ENCODE data around the gene SPOCD1. TPM values are rescaled to one million over a fixed set of nuclear protein-coding genes. Genes with fewer than 3 reads are reported as not detected.

SPOCD1 gene
- total and polyA plus RNA-seq, 2 experiments from 2014 or later = 0.73 to 1.3 TPM

DNA sequence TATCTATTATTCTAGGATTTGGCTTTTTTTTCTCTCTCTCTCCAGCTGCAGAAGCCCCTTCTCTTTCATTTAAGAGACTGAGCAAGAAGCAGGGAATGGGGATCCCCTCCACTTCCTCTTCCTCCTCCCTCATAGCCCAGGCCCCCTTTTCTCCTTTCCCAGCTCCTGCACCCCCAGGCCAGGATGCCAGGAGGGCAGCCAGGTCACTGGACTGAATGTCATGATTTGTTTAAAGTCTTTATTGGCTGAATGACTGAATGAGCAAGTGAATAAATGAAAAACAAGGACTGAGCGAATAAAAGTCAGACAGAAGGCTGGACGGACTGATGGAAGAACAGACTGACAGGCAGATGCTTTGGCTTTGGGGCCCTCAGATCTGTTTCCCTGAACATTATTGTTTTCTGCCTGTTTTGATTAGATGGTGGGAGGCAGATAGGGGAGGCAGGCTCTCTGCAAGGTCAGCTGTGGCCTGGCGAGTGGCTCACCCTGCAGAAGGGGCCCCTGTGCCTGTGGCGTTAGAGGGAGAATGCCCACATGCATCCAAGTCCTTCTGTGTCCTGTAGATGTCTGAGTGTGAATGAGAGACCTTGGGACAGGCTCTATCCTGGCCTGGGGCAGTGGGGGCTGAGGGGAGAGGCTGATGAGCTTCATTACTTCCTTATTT lies 31.3 kb downstream of the SPOCD1 start:
- no peak overlapping the region for H3K4me2 ChIP-seq
- no peaks in the 10 kb centered on the region for H3K36me3 Mint-ChIP-seq (ENCODE audit: low read depth)
- no peak overlapping the region for H3K4me3 ChIP-seq
- no peaks in the 10 kb centered on the region for H3K9me2 ChIP-seq (ENCODE audit: insufficient read depth)
- no peaks in the 10 kb centered on the region for H4K20me1 ChIP-seq (replicated peaks; ENCODE audit: insufficient read depth)
- no peak overlapping the region for H3K27ac ChIP-seq (ENCODE audit: low read depth)
- no peaks in the 10 kb centered on the region for H3K9me3 Mint-ChIP-seq
- H3K4me1 Mint-ChIP-seq = peaks cover 41% of the 10 kb centered on the region
- H3K27ac Mint-ChIP-seq = no peak overlapping the region
- H2AFZ ChIP-seq = no peak overlapping the region
- TF ChIP-seq ZNF331 (CRISPR knock-in tag; IDR thresholded peaks at IDR 0.05; ENCODE audit: low read depth) (no peak), ZNF114 (CRISPR knock-in tag; IDR thresholded peaks at IDR 0.05) (no peak), EZH2phosphoT487 (IDR thresholded peaks at IDR 0.05; ENCODE audit: unreplicated experiment) (no peak), POLR2AphosphoS5 (IDR thresholded peaks at IDR 0.05; ENCODE audit: low read depth) (no peak), STAT1 (IDR thresholded peaks at IDR 0.05; ENCODE audit: unreplicated experiment) (no peak), CREB1 (CRISPR knock-in tag; IDR thresholded peaks at IDR 0.05; ENCODE audit: low read depth) (no peak), ZNF462 (CRISPR knock-in tag; IDR thresholded peaks at IDR 0.05) (no peak), JUNB (IDR thresholded peaks at IDR 0.05; ENCODE audit: unreplicated experiment) (no peak), EZH2 (IDR thresholded peaks at IDR 0.05; ENCODE audit: low read depth, unreplicated experiment) (no peak), NANOG (IDR thresholded peaks at IDR 0.05; ENCODE audit: borderline replicate concordance) (no peak)
- TF ChIP-seq, protein P1, sequence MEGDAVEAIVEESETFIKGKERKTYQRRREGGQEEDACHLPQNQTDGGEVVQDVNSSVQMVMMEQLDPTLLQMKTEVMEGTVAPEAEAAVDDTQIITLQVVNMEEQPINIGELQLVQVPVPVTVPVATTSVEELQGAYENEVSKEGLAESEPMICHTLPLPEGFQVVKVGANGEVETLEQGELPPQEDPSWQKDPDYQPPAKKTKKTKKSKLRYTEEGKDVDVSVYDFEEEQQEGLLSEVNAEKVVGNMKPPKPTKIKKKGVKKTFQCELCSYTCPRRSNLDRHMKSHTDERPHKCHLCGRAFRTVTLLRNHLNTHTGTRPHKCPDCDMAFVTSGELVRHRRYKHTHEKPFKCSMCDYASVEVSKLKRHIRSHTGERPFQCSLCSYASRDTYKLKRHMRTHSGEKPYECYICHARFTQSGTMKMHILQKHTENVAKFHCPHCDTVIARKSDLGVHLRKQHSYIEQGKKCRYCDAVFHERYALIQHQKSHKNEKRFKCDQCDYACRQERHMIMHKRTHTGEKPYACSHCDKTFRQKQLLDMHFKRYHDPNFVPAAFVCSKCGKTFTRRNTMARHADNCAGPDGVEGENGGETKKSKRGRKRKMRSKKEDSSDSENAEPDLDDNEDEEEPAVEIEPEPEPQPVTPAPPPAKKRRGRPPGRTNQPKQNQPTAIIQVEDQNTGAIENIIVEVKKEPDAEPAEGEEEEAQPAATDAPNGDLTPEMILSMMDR (conservative IDR thresholded peaks at IDR 0.05; ENCODE audit: low read depth in 2 of 2) = no peak
- TF ChIP-seq, protein P2, sequence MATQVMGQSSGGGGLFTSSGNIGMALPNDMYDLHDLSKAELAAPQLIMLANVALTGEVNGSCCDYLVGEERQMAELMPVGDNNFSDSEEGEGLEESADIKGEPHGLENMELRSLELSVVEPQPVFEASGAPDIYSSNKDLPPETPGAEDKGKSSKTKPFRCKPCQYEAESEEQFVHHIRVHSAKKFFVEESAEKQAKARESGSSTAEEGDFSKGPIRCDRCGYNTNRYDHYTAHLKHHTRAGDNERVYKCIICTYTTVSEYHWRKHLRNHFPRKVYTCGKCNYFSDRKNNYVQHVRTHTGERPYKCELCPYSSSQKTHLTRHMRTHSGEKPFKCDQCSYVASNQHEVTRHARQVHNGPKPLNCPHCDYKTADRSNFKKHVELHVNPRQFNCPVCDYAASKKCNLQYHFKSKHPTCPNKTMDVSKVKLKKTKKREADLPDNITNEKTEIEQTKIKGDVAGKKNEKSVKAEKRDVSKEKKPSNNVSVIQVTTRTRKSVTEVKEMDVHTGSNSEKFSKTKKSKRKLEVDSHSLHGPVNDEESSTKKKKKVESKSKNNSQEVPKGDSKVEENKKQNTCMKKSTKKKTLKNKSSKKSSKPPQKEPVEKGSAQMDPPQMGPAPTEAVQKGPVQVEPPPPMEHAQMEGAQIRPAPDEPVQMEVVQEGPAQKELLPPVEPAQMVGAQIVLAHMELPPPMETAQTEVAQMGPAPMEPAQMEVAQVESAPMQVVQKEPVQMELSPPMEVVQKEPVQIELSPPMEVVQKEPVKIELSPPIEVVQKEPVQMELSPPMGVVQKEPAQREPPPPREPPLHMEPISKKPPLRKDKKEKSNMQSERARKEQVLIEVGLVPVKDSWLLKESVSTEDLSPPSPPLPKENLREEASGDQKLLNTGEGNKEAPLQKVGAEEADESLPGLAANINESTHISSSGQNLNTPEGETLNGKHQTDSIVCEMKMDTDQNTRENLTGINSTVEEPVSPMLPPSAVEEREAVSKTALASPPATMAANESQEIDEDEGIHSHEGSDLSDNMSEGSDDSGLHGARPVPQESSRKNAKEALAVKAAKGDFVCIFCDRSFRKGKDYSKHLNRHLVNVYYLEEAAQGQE (IDR thresholded peaks at IDR 0.05; ENCODE audit: unreplicated experiment) = no peak
- TF ChIP-seq, protein P3, sequence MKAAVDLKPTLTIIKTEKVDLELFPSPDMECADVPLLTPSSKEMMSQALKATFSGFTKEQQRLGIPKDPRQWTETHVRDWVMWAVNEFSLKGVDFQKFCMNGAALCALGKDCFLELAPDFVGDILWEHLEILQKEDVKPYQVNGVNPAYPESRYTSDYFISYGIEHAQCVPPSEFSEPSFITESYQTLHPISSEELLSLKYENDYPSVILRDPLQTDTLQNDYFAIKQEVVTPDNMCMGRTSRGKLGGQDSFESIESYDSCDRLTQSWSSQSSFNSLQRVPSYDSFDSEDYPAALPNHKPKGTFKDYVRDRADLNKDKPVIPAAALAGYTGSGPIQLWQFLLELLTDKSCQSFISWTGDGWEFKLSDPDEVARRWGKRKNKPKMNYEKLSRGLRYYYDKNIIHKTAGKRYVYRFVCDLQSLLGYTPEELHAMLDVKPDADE (IDR thresholded peaks at IDR 0.05) = no peak
- peaks cover 24% of the 10 kb centered on the region for H3K27me3 Mint-ChIP-seq (ENCODE audit: insufficient read depth, low read depth, poor library complexity)
- no peak overlapping the region; the same call in 2 of the 3 replicates for H3K4me3 Mint-ChIP-seq
- DNase-seq (ENCODE audit: low spot score) = no peak
- H3K4me1 ChIP-seq (ENCODE audit: insufficient read depth) = peaks cover 32% of the 10 kb centered on the region
- H3F3A ChIP-seq (replicated peaks; ENCODE audit: low read depth) = 0 out of 2 replicates have a peak, but pooled peaks cover 13% of the 10 kb centered on the region
- no peaks in the 10 kb centered on the region for H3K27me3 ChIP-seq (ENCODE audit: insufficient read depth)
- no peaks in the 10 kb centered on the region for H3K79me2 ChIP-seq (replicated peaks; ENCODE audit: insufficient read depth)
- no peaks in the 10 kb centered on the region for H3K36me3 ChIP-seq (ENCODE audit: insufficient read depth)
- no peak for ATAC-seq

Measured in GM23338 (cell line).